Tibial artery (tissue), 4 donors: Measurements from ENCODE around the gene PDE11A.

ENCODE experiments used
- DNase-seq, 2 donors: peaks; one replicate each; pipeline ENCODE4 v3.0.0-alpha.2; 2019
- H3K27ac ChIP-seq, 2 donors: fragments of 200-600 bp; sonication (generic) in 1 of 2; 1 replicate in 1 of 2; 2 replicates in 1 of 2; pipeline ENCODE4 v1.5.1; 2018 to 2019; ENCODE audit warnings: mild to moderate bottlenecking in 1 of 2
- H3K27me3 ChIP-seq, 2 donors: fragments of 200-600 bp; sonication (generic) in 1 of 2; one replicate each; pipeline versions ENCODE4 v1.5.1 to v1.6.0; 2016 to 2019
- H3K36me3 ChIP-seq, 3 donors: fragments of 200-600 bp; sonication (generic) in 2 of 3; one replicate each; pipeline ENCODE4 v1.5.1; 2016 to 2019; ENCODE audit warnings: mild to moderate bottlenecking in 2 of 3
- H3K4me1 ChIP-seq, 4 donors: fragments of 200-600 bp; sonication (generic) in 2 of 4; 1 replicate in 3 of 4; 2 replicates in 1 of 4; pipeline ENCODE4 v1.5.1; 2016 to 2019
- H3K4me3 ChIP-seq, 2 donors: fragments of 200-600 bp; sonication (generic) in 1 of 2; 1 replicate in 1 of 2; 2 replicates in 1 of 2; pipeline ENCODE4 v1.5.1; 2018 to 2019; ENCODE audit warnings: mild to moderate bottlenecking in 2 of 2
- H3K9me3 ChIP-seq, 3 donors: fragments of 200-600 bp; sonication (generic) in 1 of 3; one replicate each; pipeline ENCODE4 v1.5.1; 2016 to 2019
- CTCF ChIP-seq, 2 experiments: fragments of 200-600 bp in 1 of 2; fragments of 450-650 bp in 1 of 2; IDR thresholded peaks; one replicate each; pipeline ENCODE4 v1.5.1; 2017 to 2019; ENCODE audit warnings: antibody characterized with exemption in 2 of 2, mild to moderate bottlenecking in 1 of 2, moderate library complexity in 1 of 2
- intact Hi-C: fragments of 100-400 bp; cut with DNase I; formaldehyde crosslinking; loops from one replicate; pipeline ENCODE4 v1.15.0; 2023; ENCODE audit warnings: low total_unique reads

Gene PDE11A

DNA sequence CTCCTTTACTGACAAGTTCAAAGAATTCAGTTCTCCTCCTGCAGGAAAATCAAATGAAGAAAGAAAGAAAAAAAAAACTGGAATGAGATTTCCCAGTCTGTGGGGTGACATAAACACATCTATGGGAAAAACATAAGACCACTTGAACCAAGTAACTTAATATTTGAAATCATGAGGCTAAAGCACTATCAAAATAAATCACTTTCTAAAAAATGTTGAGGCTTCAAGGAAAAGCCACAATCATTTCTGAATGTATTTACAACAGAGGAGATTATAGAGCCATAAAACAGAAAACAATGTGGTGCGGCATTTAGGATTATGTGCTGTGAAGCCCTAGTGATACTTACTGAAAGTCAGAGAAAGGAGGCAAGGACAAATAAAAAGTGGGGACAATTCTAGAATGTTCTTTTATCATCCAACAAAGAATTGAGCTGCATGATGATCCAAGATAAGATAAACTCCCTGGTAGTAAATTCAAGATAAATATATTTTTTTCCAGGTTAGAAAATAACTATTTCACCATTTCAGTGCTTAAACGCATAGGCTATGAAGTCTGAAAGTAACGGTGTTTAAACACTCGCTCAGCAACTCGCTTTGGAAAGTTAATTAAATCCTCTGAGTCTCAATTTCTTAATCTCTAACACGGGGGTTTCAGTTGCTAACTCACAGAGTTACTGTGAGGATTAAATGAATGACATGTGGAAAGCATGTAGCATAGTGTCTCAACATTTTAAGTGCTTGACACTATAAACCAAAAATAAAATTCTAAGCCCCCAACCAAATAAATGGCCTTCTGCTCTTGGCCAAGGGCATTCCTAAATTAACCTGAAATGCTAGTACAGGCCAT lies 391.5 kb downstream of the PDE11A start:
- DNase-seq = no peak
- TF ChIP-seq CTCF (IDR thresholded peaks at IDR 0.05) = no peak
- no peaks in the 10 kb centered on the region for H3K36me3 ChIP-seq

GRCh38 chr2:177679611-177680605 lies 392.7 kb downstream of the PDE11A start:
- Histone ChIP-seq H3K36me3 (no peaks in the 10 kb centered on the region), H3K27me3 (no peaks in the 10 kb centered on the region), H3K4me3 (no peak overlapping the region), H3K9me3 (no peaks in the 10 kb centered on the region), H3K4me1 (no peaks in the 10 kb centered on the region), H3K27ac (no peak overlapping the region)
- intact Hi-C loops = no loop called here
- no peak for TF ChIP-seq CTCF (IDR thresholded peaks at IDR 0.05)
- no peak for DNase-seq

More for the DNA sequence above, 391.5 kb downstream of the PDE11A start:
- intact Hi-C loops = no loop called here
- Histone ChIP-seq H3K4me1 (no peaks in the 10 kb centered on the region), H3K9me3 (no peaks in the 10 kb centered on the region), H3K27me3 (no peaks in the 10 kb centered on the region), H3K27ac (no peak overlapping the region), H3K4me3 (no peak overlapping the region)

DNA sequence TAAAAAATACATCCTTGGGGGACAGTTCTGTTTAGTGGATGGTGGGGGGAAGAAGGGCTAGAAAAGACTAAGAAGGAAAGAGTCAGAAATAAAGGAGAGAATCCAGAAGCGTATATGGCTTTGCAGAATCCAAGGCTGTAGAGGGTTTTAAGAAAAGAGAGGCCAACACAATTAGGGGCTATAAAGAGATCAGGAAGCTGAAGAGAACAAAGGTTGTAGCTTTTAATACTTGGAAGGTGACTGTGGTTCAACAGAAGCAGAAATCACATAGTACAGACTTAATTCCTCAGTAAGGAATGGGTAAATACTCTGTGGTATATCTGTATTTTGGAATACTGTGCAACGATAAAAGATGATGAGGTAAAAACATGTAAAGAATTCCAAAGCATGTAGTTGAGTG lies 393.6 kb downstream of the PDE11A start:
- intact Hi-C loops = no loop called here
- TF ChIP-seq CTCF (IDR thresholded peaks at IDR 0.05) = no peak
- no peak overlapping the region for H3K4me3 ChIP-seq
- no peaks in the 10 kb centered on the region for H3K36me3 ChIP-seq
- no peaks in the 10 kb centered on the region for H3K9me3 ChIP-seq
- H3K27ac ChIP-seq = no peak overlapping the region
- no peaks in the 10 kb centered on the region for H3K27me3 ChIP-seq
- H3K4me1 ChIP-seq = no peaks in the 10 kb centered on the region
- DNase-seq = no peak

GRCh38 chr2:177676636-177677035 lies 395.9 kb downstream of the PDE11A start:
- intact Hi-C loops = no loop called here

GRCh38 chr2:177675825-177676224 lies 396.8 kb downstream of the PDE11A start:
- Histone ChIP-seq H3K4me1 (no peaks in the 10 kb centered on the region), H3K9me3 (no peaks in the 10 kb centered on the region), H3K36me3 (no peaks in the 10 kb centered on the region), H3K27me3 (no peaks in the 10 kb centered on the region), H3K27ac (no peak overlapping the region), H3K4me3 (no peak overlapping the region)
- TF ChIP-seq CTCF (IDR thresholded peaks at IDR 0.05) = no peak
- no peak for DNase-seq
- intact Hi-C loops = no loop called here

More at GRCh38 chr2:177676636-177677035, 395.9 kb downstream of the PDE11A start:
- H3K36me3 ChIP-seq = no peaks in the 10 kb centered on the region
- no peak for TF ChIP-seq CTCF (IDR thresholded peaks at IDR 0.05)
- DNase-seq = no peak
- H3K9me3 ChIP-seq = no peaks in the 10 kb centered on the region
- H3K4me3 ChIP-seq = no peak overlapping the region
- H3K27me3 ChIP-seq = no peaks in the 10 kb centered on the region
- H3K27ac ChIP-seq = no peak overlapping the region
- no peaks in the 10 kb centered on the region for H3K4me1 ChIP-seq
